ENCODE results near the gene SGK1. TPM values are rescaled to one million over a fixed set of nuclear protein-coding genes. Genes with fewer than 3 reads are reported as not detected.
"Not testable (repeated sequence)": the region's sequence is repeated elsewhere in the genome, so short reads cannot be mapped to it uniquely, and the experiment has no call there.

SGK1 gene
- total RNA-seq, 5 donors from 2014 or later (not counting 1 experiment from before 2014, with no cell fraction given) = 18.9 to 165 (median 37.1) TPM

DNA sequence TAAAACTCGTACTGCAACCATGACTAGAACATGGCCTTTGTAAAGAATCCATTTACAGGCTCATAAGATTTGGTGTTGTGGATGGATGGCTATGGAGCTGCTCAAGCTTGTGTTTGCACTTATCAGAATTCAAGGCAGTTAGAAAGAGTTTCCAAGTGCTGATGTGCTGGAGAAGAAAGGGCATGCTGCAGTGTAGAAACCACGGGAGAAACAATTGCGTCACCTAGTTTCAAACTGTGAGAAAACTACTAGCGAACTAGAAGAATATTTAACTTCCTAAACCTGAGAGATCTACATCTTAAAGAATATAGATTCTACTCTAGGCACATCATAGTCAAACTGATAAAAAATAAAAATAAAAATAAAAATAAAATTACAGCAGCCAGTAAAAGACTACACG is 116.2 kb downstream of the SGK1 start:
- Mint-ChIP-seq H3K4me3 (no peak overlapping the region), H3K9me3 (peaks cover 0 to 6% (median 2%) of the 10 kb centered on the region in 3 donors), H3K27ac (no peak overlapping the region), H3K4me1 (peaks cover 4 to 11% (median 8%) of the 10 kb centered on the region in 3 donors), H3K36me3 (no peaks in the 10 kb centered on the region), H3K27me3 (no peaks in the 10 kb centered on the region)
- Histone ChIP-seq H3K36me3 (ENCODE audit: control insufficient read depth in 2 of 2, extremely low read depth in 1 of 2, insufficient read depth in 1 of 2, low read length in 1 of 2) (no peaks in the 10 kb centered on the region), H3K4me3 (ENCODE audit: control insufficient read depth in 1 of 2, extremely low read depth in 1 of 2, low read length in 1 of 2) (no peak overlapping the region), H3K4me1 (ENCODE audit: control insufficient read depth in 1 of 2, extremely low read depth in 1 of 2, insufficient read depth in 2 of 2, low read length in 2 of 2) (peaks cover 0 to 4% of the 10 kb centered on the region in 2 experiments), H3K9me3 (no peaks in the 10 kb centered on the region), H3K27ac (ENCODE audit: low read length) (no peak overlapping the region), H3K27me3 (replicated peaks in 1 of 2; ENCODE audit: control insufficient read depth in 2 of 2, extremely low read depth in 1 of 2, insufficient read depth in 2 of 2, low read length in 1 of 2) (no peaks in the 10 kb centered on the region)
- ATAC-seq (replicated peaks in 1 of 4) (no peak), DNase-seq (no peak)
- ChIA-PET CTCF (interaction anchor here in 1 of 2 donors (0.6 kb wide), 1 partner anchor 10 kb away, joined by 6 read pairs; no protein-coding TSS in a partner anchor), POLR2A (no interaction called here)
- WGBS (ENCODE audit: insufficient coverage) = no CpG with 5 or more reads among the region's 5 CpGs

DNA sequence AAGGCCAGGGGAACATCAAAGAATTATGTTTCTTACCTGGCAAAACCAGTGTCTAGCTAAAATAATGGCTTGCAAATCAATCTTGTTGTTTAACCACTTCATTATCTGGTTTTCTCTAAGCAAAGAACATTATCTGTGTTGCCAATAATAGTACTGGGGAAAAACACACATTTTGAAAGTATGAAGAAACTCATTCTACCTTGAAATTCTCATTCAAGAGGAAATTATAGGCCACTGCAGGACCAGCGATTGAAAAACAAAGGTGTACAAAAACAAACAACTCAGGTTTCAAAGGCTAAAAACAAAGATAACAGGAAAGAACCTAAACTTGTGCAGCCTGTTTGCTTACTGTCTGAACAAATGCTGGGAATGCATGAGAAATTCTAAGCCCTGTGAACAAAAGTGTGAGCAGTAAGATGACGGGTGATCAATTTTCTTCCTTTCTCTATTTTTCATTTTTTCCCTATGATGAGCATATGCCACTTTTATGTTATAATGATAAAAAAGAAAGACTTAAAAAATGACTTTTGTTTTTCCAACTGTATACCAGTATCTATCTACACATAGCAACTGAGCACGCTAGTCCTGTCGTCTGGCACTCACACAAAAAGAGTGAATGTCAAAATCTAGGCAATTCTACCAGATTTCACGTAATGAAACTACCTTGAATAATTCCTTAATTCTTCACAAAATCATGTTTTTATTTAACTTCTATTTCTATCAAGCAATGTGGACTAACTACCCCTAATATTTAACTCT is 117.9 kb downstream of the SGK1 start:
- Mint-ChIP-seq H3K36me3 (no peaks in the 10 kb centered on the region), H3K27ac (no peak overlapping the region), H3K9me3 (peaks cover 0 to 6% (median 2%) of the 10 kb centered on the region in 3 donors), H3K4me3 (no peak overlapping the region), H3K4me1 (peaks cover 5 to 15% (median 8%) of the 10 kb centered on the region in 3 donors), H3K27me3 (no peaks in the 10 kb centered on the region)
- 95% methylated on average over 4 of the region's 5 CpGs for WGBS (ENCODE audit: insufficient coverage)
- ChIA-PET POLR2A (no interaction called here), CTCF (no interaction called here)
- ATAC-seq (replicated peaks in 1 of 4) = no peak
- Histone ChIP-seq H3K4me3 (ENCODE audit: control insufficient read depth in 1 of 2, extremely low read depth in 1 of 2, low read length in 1 of 2) (no peak overlapping the region), H3K27me3 (replicated peaks in 1 of 2; ENCODE audit: control insufficient read depth in 2 of 2, extremely low read depth in 1 of 2, insufficient read depth in 2 of 2, low read length in 1 of 2) (no peaks in the 10 kb centered on the region), H3K9me3 (no peaks in the 10 kb centered on the region), H3K36me3 (ENCODE audit: control insufficient read depth in 2 of 2, extremely low read depth in 1 of 2, insufficient read depth in 1 of 2, low read length in 1 of 2) (no peaks in the 10 kb centered on the region), H3K4me1 (ENCODE audit: control insufficient read depth in 1 of 2, extremely low read depth in 1 of 2, insufficient read depth in 2 of 2, low read length in 2 of 2) (peaks cover 0 to 4% of the 10 kb centered on the region in 2 experiments), H3K27ac (ENCODE audit: low read length) (no peak overlapping the region)
- DNase-seq = no peak

DNA sequence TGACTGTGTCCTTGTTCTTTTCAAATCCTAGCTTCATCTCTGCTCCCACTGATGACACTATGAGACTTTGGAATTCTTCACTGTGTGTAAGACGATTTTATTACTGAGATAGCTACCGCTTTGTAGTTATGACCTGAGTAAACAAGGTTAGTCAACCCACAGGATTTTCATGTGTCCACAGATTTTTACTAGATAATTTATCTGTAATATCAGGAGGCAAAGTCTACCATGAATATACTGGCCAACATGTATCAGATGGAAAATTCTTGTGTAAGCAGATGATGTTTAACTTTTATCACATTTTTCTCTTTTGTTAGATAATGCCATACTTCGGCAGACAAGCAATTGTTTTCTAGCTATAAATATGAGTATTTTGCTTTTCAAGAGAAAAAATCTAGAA is 119.8 kb downstream of the SGK1 start:
- POLR2A ChIA-PET = interaction anchor here in 1 of 2 donors (0.6 kb wide), 1 partner anchor 328 kb away, joined by 3 read pairs; no protein-coding TSS in a partner anchor
- ATAC-seq (replicated peaks in 1 of 4) (no peak), DNase-seq (no peak)
- H3K27ac ChIP-seq (ENCODE audit: low read length) = no peak overlapping the region
- H3K9me3 ChIP-seq = no peaks in the 10 kb centered on the region
- peaks cover 0 to 4% of the 10 kb centered on the region in 2 experiments for H3K4me1 ChIP-seq (ENCODE audit: control insufficient read depth in 1 of 2, extremely low read depth in 1 of 2, insufficient read depth in 2 of 2, low read length in 2 of 2)
- no peaks in the 10 kb centered on the region for H3K27me3 ChIP-seq (replicated peaks in 1 of 2; ENCODE audit: control insufficient read depth in 2 of 2, extremely low read depth in 1 of 2, insufficient read depth in 2 of 2, low read length in 1 of 2)
- H3K4me3 ChIP-seq (ENCODE audit: control insufficient read depth in 1 of 2, extremely low read depth in 1 of 2, low read length in 1 of 2) = no peak overlapping the region
- CTCF ChIA-PET = interaction anchor here in 1 of 2 donors (0.5 to 0.8 kb wide), 2 partner anchors 76 to 442 kb away, joined by 3 to 4 read pairs; no protein-coding TSS in a partner anchor
- Mint-ChIP-seq H3K27ac (no peak overlapping the region), H3K9me3 (peaks cover 0 to under 1% (median 0%) of the 10 kb centered on the region in 3 donors), H3K4me3 (no peak overlapping the region), H3K4me1 (peaks cover 0 to 19% (median 12%) of the 10 kb centered on the region in 3 donors), H3K27me3 (no peaks in the 10 kb centered on the region), H3K36me3 (no peaks in the 10 kb centered on the region)
- H3K36me3 ChIP-seq (ENCODE audit: control insufficient read depth in 2 of 2, extremely low read depth in 1 of 2, insufficient read depth in 1 of 2, low read length in 1 of 2) = no peaks in the 10 kb centered on the region
- WGBS (ENCODE audit: insufficient coverage) = no CpG with 5 or more reads among the region's 3 CpGs

DNA sequence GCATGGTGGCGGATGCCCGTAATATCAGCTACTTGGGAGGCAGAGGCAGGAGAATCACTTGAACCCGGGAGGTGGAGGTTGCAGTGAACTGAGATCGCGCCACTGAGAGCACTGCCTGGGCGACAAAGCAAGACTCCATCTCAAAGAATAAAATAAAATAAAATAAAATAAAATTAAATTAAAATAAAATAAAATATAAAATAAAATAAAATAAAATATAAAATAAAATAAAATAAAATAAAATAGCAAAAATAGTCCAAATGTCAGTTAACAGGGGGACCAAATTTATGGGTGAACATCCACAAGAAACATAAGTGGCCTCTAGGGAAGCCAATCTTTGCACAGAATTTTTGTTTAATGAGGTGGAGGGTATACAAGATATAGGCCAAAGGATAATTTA is 120.2 kb downstream of the SGK1 start:
- H3K27me3 ChIP-seq (replicated peaks in 1 of 2; ENCODE audit: control insufficient read depth in 2 of 2, extremely low read depth in 1 of 2, insufficient read depth in 2 of 2, low read length in 1 of 2); H3K36me3 ChIP-seq (ENCODE audit: control insufficient read depth in 2 of 2, extremely low read depth in 1 of 2, insufficient read depth in 1 of 2, low read length in 1 of 2); DNase-seq; H3K4me3 Mint-ChIP-seq; H3K27ac ChIP-seq (ENCODE audit: low read length); POLR2A ChIA-PET; H3K27ac Mint-ChIP-seq; H3K9me3 ChIP-seq; H3K4me3 ChIP-seq (ENCODE audit: control insufficient read depth in 1 of 2, extremely low read depth in 1 of 2, low read length in 1 of 2); H3K9me3 Mint-ChIP-seq; H3K36me3 Mint-ChIP-seq; ATAC-seq (replicated peaks in 1 of 4); H3K4me1 ChIP-seq (ENCODE audit: control insufficient read depth in 1 of 2, extremely low read depth in 1 of 2, insufficient read depth in 2 of 2, low read length in 2 of 2); H3K27me3 Mint-ChIP-seq: not testable (repeated sequence)
- 100% methylated on average over 2 of the region's 6 CpGs for WGBS (ENCODE audit: insufficient coverage)
- CTCF ChIA-PET = interaction anchor here in 1 of 2 donors (0.5 to 0.8 kb wide), 3 partner anchors 76 to 1222 kb away, joined by 3 to 4 read pairs (median 3); no protein-coding TSS in a partner anchor
- peaks cover 0 to 19% (median 12%) of the 10 kb centered on the region in 3 donors for H3K4me1 Mint-ChIP-seq

DNA sequence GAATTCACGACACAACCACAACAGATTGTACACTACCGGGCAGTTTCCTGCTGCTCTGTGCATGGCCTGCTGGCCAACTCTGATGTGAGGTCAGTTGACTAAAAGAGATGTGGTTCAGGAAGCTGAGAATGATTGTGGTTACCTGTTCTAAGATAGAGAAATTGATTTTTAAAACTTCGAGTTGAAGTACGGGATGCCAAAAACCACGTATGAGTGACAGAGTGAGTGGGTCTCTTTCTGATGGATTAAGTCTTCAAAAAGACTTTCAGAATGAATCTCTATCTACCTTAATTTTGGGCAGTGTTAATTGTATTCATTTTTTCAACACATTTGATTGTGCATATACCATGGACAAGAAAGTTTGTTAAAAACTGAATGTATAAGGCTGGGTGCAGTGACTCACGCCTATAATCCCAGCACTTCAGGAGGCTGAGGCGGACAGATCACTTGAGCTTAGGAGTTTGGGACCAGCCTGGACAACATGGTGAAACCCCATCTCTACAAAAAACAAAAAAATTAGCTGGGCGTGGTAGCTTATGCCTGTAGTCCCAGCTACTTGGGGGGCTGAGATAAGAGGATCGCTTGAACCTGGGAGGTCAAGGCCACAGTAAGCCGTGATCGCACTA is 121.2 kb downstream of the SGK1 start:
- ChIA-PET POLR2A (no interaction called here), CTCF (interaction anchor here in 1 of 2 donors (0.6 kb wide), 1 partner anchor 45 kb away, joined by 6 read pairs; no protein-coding TSS in a partner anchor)
- Mint-ChIP-seq H3K9me3 (no peaks in the 10 kb centered on the region), H3K4me3 (no peak overlapping the region), H3K36me3 (no peaks in the 10 kb centered on the region), H3K27me3 (no peaks in the 10 kb centered on the region), H3K27ac (no peak overlapping the region), H3K4me1 (peaks cover 0 to 19% (median 12%) of the 10 kb centered on the region in 3 donors)
- Histone ChIP-seq H3K27ac (ENCODE audit: low read length) (no peak overlapping the region), H3K4me1 (ENCODE audit: control insufficient read depth in 1 of 2, extremely low read depth in 1 of 2, insufficient read depth in 2 of 2, low read length in 2 of 2) (peaks cover 0 to 4% of the 10 kb centered on the region in 2 experiments), H3K27me3 (replicated peaks in 1 of 2; ENCODE audit: control insufficient read depth in 2 of 2, extremely low read depth in 1 of 2, insufficient read depth in 2 of 2, low read length in 1 of 2) (no peaks in the 10 kb centered on the region), H3K9me3 (no peaks in the 10 kb centered on the region), H3K4me3 (ENCODE audit: control insufficient read depth in 1 of 2, extremely low read depth in 1 of 2, low read length in 1 of 2) (no peak overlapping the region), H3K36me3 (ENCODE audit: control insufficient read depth in 2 of 2, extremely low read depth in 1 of 2, insufficient read depth in 1 of 2, low read length in 1 of 2) (no peaks in the 10 kb centered on the region)
- ATAC-seq (replicated peaks in 1 of 4) (no peak), DNase-seq (no peak)
- whole genome bisulfite sequencing (ENCODE audit: insufficient coverage) = no CpG with 5 or more reads among the region's 11 CpGs

DNA sequence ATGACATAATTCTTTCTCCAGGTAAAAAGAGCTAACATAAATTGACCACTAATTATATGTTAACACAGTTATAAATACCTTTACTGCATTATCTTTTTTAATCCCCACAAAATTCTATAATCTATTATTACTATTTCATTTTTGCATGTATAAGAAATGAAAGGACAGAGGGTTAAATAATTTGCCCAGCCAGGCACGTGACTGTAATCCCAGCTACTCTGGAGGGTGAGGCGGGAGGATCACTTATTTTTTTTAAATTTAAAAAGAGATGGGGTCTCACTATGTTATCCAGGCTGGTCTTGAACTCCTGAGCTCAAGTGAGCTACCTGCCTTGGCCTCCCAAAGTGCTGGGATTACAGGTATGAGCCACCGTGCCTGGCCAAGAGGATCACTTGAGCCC is 121.9 kb downstream of the SGK1 start:
- ChIA-PET POLR2A (no interaction called here), CTCF (interaction anchor here in 1 of 2 donors (0.6 kb wide), 1 partner anchor 1545 kb away, joined by 3 read pairs; no protein-coding TSS in a partner anchor)
- WGBS (ENCODE audit: insufficient coverage) = no CpG with 5 or more reads among the region's 3 CpGs
- no peak overlapping the region for H3K4me3 Mint-ChIP-seq
- Histone ChIP-seq H3K27ac (ENCODE audit: low read length) (no peak overlapping the region), H3K9me3 (no peaks in the 10 kb centered on the region), H3K4me1 (ENCODE audit: control insufficient read depth in 1 of 2, extremely low read depth in 1 of 2, insufficient read depth in 2 of 2, low read length in 2 of 2) (peaks cover 0 to 4% of the 10 kb centered on the region in 2 experiments), H3K27me3 (replicated peaks in 1 of 2; ENCODE audit: control insufficient read depth in 2 of 2, extremely low read depth in 1 of 2, insufficient read depth in 2 of 2, low read length in 1 of 2) (no peaks in the 10 kb centered on the region), H3K36me3 (ENCODE audit: control insufficient read depth in 2 of 2, extremely low read depth in 1 of 2, insufficient read depth in 1 of 2, low read length in 1 of 2) (no peaks in the 10 kb centered on the region), H3K4me3 (ENCODE audit: control insufficient read depth in 1 of 2, extremely low read depth in 1 of 2, low read length in 1 of 2) (no peak overlapping the region)
- H3K36me3 Mint-ChIP-seq = no peaks in the 10 kb centered on the region
- DNase-seq (no peak), ATAC-seq (replicated peaks in 1 of 4) (no peak)
- H3K4me1 Mint-ChIP-seq = peaks cover 5 to 21% (median 14%) of the 10 kb centered on the region in 3 donors
- no peaks in the 10 kb centered on the region for H3K27me3 Mint-ChIP-seq
- H3K27ac Mint-ChIP-seq = no peak overlapping the region
- H3K9me3 Mint-ChIP-seq = no peaks in the 10 kb centered on the region

Measured in T-cell (primary cell).